ENCODE measurements around the gene ST7L.

DNA sequence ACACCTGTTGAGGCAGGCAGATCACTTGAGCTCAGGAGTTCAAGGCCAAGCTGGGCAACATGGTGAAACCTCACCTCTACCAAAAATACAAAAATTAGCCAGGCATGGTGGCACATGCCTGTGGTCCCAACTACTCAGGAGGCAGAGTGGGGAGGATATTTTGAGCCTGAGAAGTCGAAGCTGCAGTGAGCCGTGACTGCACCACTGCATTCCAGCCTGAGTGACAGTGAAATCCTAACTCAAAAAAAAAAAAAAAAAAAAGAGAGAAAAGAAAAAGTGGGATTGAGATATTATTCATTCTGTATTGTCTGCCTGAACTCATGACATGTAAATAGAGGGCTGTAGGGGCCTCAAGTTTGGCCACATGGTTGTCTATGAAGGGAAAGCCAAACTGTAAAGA, 72.9 kb downstream of the ST7L start:
- TF ChIP-seq PPARA (CRISPR knock-in tag; IDR thresholded peaks at IDR 0.05; ENCODE audit: borderline replicate concordance) = no peak
- TF ChIP-seq, protein P1, sequence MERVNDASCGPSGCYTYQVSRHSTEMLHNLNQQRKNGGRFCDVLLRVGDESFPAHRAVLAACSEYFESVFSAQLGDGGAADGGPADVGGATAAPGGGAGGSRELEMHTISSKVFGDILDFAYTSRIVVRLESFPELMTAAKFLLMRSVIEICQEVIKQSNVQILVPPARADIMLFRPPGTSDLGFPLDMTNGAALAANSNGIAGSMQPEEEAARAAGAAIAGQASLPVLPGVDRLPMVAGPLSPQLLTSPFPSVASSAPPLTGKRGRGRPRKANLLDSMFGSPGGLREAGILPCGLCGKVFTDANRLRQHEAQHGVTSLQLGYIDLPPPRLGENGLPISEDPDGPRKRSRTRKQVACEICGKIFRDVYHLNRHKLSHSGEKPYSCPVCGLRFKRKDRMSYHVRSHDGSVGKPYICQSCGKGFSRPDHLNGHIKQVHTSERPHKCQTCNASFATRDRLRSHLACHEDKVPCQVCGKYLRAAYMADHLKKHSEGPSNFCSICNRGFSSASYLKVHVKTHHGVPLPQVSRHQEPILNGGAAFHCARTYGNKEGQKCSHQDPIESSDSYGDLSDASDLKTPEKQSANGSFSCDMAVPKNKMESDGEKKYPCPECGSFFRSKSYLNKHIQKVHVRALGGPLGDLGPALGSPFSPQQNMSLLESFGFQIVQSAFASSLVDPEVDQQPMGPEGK (CRISPR knock-in tag; IDR thresholded peaks at IDR 0.05; ENCODE audit: borderline replicate concordance) = no peak
- TF ChIP-seq ISL1 (CRISPR knock-in tag; IDR thresholded peaks at IDR 0.05) = no peak
- TF ChIP-seq ZNF70 (CRISPR knock-in tag; IDR thresholded peaks at IDR 0.05) = no peak
- TF ChIP-seq, protein P2, sequence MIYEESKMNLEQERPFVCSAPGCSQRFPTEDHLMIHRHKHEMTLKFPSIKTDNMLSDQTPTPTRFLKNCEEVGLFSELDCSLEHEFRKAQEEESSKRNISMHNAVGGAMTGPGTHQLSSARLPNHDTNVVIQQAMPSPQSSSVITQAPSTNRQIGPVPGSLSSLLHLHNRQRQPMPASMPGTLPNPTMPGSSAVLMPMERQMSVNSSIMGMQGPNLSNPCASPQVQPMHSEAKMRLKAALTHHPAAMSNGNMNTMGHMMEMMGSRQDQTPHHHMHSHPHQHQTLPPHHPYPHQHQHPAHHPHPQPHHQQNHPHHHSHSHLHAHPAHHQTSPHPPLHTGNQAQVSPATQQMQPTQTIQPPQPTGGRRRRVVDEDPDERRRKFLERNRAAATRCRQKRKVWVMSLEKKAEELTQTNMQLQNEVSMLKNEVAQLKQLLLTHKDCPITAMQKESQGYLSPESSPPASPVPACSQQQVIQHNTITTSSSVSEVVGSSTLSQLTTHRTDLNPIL (CRISPR knock-in tag; IDR thresholded peaks at IDR 0.05; ENCODE audit: low read depth) = no peak
- TF ChIP-seq ARNTL (CRISPR knock-in tag; IDR thresholded peaks at IDR 0.05; ENCODE audit: borderline replicate concordance, low read depth) = no peak
- no peak for TF ChIP-seq SNAI2 (CRISPR knock-in tag; IDR thresholded peaks at IDR 0.05)
- no peak for TF ChIP-seq OSR1 (CRISPR knock-in tag; IDR thresholded peaks at IDR 0.05)
- TF ChIP-seq ZFP3 (CRISPR knock-in tag; IDR thresholded peaks at IDR 0.05) = no peak
- TF ChIP-seq TOX (CRISPR knock-in tag; IDR thresholded peaks at IDR 0.05; ENCODE audit: borderline replicate concordance) = no peak
- no peak for TF ChIP-seq ZNF565 (CRISPR knock-in tag; conservative IDR thresholded peaks at IDR 0.05; ENCODE audit: low read depth)
- TF ChIP-seq ZFP30 (CRISPR knock-in tag; IDR thresholded peaks at IDR 0.05) = no peak
- TF ChIP-seq TCF4 (CRISPR knock-in tag; IDR thresholded peaks at IDR 0.05; ENCODE audit: borderline replicate concordance) = no peak

Measured in SK-N-SH treated with all-trans-retinoic acid at 6 μM for 48 hours (cell line).